Activated naive CD8-positive, alpha-beta T cell (primary cell): ENCODE results near the gene GRIK4.

Experiments used
- H3K27ac Mint-ChIP-seq: one replicate; pipeline ENCODE4 v1.8.0; 2021; ENCODE audit warnings: mixed read lengths
- H3K27me3 Mint-ChIP-seq: one replicate; pipeline ENCODE4 v1.8.0; 2021; ENCODE audit warnings: mixed read lengths
- H3K36me3 Mint-ChIP-seq: one replicate; pipeline ENCODE4 v1.8.0; 2021; ENCODE audit warnings: mixed read lengths
- H3K4me1 Mint-ChIP-seq: one replicate; pipeline ENCODE4 v1.8.0; 2021; ENCODE audit warnings: low read depth, mixed read lengths
- H3K4me3 Mint-ChIP-seq: one replicate; pipeline ENCODE4 v1.8.0; 2021; ENCODE audit warnings: mild to moderate bottlenecking, mixed read lengths
- H3K9me3 Mint-ChIP-seq: one replicate; pipeline ENCODE4 v1.8.0; 2021; ENCODE audit warnings: low read depth, mixed read lengths

The GRIK4 gene

DNA sequence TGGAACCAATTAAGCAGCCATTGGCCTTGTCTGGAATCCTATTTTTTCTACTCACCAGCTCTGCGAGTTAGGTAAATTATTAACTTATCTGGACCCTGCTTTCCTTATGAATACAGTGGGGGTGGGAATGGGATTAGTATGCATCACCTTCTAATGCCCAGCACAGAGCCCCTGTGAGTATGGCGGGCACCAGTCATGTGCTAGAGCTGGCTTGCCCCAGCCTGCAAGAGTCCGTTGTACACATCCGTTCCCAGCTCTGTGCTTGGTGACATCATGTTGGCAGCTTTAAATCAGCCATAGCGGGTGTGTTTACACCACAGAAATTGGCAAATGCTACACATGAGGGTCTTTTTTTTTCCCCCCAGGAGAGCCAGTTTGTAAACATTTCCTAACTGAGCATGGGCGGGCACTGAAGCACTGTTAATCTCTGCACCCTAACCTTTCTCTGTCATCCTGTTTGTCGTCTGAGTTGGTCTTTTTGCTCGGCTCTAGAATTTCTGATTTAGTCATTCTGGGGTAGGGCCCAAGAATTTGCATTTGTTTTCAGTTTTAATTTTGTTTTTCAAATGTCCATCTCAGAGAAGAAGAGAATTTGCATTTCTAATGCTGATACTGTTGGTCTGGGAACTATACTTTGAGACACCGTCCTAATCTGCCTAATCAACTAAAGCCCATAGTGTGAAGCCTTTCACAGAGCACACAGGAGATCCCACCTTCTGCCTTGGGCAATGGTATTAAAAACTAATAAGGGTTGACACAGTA, 382.1 kb downstream of the GRIK4 start:
- Mint-ChIP-seq H3K27ac (no peak overlapping the region), H3K4me3 (no peak overlapping the region), H3K27me3 (peaks cover 4% of the 10 kb centered on the region), H3K36me3 (no peaks in the 10 kb centered on the region), H3K9me3 (no peaks in the 10 kb centered on the region), H3K4me1 (no peaks in the 10 kb centered on the region)

DNA sequence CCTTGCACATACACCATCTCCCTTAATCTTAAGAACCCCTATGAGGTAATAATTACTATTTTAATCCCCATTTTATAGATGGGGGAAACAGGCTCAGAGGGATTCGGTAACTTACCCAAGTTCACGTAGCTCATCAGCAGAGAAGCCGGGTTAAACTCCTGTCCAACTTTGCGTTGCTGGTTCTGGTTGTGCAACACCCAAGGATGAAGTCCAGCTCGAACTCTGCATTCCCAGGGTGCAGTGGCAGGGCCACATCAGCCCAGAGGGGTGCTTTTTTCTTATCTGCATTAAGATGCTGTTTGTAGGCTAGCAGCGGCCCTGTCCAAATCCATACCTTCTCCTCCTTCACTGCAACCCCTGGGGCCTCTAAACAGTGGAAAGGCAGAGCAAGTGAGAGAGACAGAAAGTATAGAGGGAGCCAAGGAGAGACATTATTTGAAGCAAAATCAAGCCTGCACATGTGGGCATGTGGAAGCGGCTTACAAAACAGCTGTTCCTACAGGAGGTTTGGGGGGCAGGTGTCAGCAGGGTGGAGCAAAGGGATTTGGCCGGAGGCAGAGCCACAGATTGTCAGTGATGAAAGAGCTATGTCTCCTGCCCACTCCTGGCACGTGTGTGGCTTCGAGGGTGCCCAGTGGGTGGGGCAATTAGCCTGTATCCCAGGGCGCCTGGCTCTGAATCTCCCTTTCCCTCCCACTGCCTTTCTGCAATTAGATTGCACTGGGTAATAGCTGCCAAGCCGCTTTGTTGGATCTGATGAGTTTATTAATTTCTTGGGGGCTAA, 382.8 kb downstream of the GRIK4 start:
- Mint-ChIP-seq H3K27ac (no peak overlapping the region), H3K9me3 (no peaks in the 10 kb centered on the region), H3K36me3 (no peaks in the 10 kb centered on the region), H3K27me3 (peaks cover 3% of the 10 kb centered on the region), H3K4me3 (no peak overlapping the region), H3K4me1 (no peaks in the 10 kb centered on the region)

DNA sequence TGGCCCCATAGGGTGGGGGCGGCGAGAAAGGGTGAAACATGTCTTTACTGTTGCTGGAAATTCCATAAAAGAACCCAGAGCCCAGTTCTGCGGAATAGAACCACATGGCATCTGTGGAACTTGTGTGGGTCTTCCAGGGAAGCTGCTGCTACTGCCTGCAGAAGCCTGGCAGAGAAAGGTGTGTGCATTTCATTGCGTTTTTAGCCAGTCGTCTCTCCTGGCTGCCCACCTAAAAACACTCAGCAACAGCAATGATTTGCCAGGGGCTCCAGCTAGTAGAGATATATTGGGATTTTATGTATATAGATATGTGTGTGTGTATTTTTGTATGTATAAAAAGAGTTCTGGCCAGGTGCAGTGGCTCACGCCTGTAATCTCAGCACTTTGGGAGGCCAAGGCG, 385.1 kb downstream of the GRIK4 start:
- H3K4me3 Mint-ChIP-seq, result no peak overlapping the region
- H3K9me3 Mint-ChIP-seq, result no peaks in the 10 kb centered on the region
- H3K36me3 Mint-ChIP-seq, result no peaks in the 10 kb centered on the region
- no peak overlapping the region for H3K27ac Mint-ChIP-seq
- no peaks in the 10 kb centered on the region for H3K4me1 Mint-ChIP-seq
- H3K27me3 Mint-ChIP-seq, result no peaks in the 10 kb centered on the region

DNA sequence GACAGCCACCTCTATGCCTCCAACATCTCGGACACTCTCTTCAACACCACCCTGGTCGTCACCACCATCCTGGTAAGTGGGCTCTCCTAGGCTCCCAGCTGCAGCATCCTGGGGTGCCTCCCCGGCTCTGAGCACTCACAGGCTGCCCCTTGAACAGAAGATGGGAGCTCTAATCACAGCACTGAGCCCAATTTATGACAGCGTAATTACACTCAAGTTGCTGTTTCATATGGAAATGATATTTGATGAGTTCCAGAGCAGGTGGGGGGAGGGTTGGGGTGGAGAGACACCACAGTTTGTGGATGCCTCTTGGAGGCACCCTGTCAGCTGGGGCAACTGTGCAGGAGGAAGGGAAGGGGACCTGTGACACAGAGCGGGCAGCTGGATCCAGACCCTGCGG, 387.0 kb downstream of the GRIK4 start:
- Mint-ChIP-seq H3K4me3 (no peak overlapping the region), H3K27ac (no peak overlapping the region)

DNA sequence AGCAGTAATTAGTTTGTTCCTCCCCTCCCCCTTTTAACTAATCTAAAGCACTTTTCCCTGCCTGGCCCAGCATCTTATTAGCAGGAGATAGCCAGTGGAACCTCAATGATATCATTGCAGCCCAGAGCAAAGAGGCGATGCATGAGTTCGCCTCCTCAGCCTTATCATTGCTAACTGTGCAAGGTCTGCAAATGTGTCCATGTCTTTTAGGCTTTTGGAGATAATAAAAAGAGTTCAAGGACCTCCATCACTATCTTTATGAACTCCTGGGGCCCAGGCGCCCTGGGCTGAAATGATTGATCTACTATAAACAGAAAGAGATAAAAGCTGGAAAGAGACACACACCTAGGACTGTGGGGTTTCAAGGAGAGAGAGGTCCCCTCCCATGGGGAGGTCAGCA, 388.2 kb downstream of the GRIK4 start:
- no peaks in the 10 kb centered on the region for H3K27me3 Mint-ChIP-seq
- no peaks in the 10 kb centered on the region for H3K36me3 Mint-ChIP-seq
- H3K4me1 Mint-ChIP-seq, result no peaks in the 10 kb centered on the region
- H3K4me3 Mint-ChIP-seq, result no peak overlapping the region
- H3K27ac Mint-ChIP-seq, result no peak overlapping the region
- H3K9me3 Mint-ChIP-seq, result no peaks in the 10 kb centered on the region

More for the DNA sequence above, 387.0 kb downstream of the GRIK4 start:
- Mint-ChIP-seq H3K4me1 (no peaks in the 10 kb centered on the region), H3K27me3 (no peaks in the 10 kb centered on the region), H3K36me3 (no peaks in the 10 kb centered on the region), H3K9me3 (no peaks in the 10 kb centered on the region)

DNA sequence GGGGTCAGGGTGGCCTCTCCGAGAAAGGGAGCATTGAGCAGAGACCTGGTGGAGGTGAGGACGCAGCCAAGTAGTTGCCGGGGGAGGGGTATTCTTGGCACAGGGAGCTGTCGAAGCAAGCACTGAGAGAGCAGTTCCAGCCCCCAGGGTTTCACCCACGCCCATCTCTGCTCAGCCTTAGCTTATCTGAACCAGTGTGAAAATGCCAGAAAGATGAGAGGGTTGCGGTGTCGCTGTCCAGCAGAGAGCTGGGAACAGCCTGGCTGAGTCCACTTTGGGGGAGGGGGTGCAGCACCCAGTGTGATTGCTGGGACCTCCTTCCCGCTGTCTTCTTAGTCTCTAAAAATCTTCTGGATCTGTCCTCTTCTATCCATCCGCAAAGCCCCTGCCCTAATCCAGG, 389.1 kb downstream of the GRIK4 start:
- Mint-ChIP-seq H3K36me3 (no peaks in the 10 kb centered on the region), H3K4me3 (no peak overlapping the region), H3K27me3 (peaks cover 2% of the 10 kb centered on the region), H3K4me1 (no peaks in the 10 kb centered on the region), H3K27ac (no peak overlapping the region), H3K9me3 (no peaks in the 10 kb centered on the region)

DNA sequence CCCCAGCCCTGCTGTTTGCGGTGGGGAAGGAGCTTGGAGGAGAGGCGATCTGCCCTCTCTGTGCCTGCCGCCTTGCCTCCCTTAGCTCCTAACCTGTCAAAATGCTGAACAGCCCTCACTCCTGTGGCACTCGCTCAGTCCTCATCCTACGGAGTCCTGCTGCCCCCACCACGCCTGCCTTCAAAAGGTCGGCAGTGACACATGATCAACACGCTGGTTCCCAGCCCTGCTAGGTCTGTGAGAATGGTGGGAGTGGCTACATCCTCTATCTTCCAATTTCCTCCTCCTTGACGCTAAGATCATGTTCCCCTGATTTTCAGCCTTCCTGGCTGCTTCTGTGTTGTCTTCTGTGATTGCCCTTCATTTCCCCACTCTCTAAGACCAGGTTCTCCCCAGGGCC, 392.1 kb downstream of the GRIK4 start:
- no peak overlapping the region for H3K4me3 Mint-ChIP-seq
- H3K4me1 Mint-ChIP-seq, result no peaks in the 10 kb centered on the region
- H3K27ac Mint-ChIP-seq, result no peak overlapping the region
- peaks cover 4% of the 10 kb centered on the region for H3K27me3 Mint-ChIP-seq
- H3K9me3 Mint-ChIP-seq, result no peaks in the 10 kb centered on the region
- no peaks in the 10 kb centered on the region for H3K36me3 Mint-ChIP-seq

DNA sequence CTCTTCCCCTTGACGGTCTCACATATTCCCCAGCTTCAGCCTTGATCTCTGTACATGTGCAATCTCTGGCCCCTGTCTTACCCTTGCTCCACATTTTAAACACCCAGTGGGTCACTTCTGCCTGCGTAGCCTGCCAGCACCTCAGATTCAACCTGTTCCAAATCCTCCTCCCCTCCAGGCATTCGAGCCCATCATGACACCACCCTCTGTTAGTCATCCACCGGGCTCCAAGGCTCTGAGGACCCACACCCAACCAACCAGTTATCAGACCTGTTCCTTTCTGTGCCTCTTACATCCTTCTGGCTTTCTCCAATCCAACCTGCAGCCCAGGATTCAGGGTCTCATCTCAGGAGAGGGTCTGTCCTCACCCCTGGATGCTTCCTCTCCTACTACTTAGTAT, 392.6 kb downstream of the GRIK4 start:
- H3K4me3 Mint-ChIP-seq, result no peak overlapping the region
- no peak overlapping the region for H3K27ac Mint-ChIP-seq
- H3K36me3 Mint-ChIP-seq, result no peaks in the 10 kb centered on the region
- H3K27me3 Mint-ChIP-seq, result peaks cover 4% of the 10 kb centered on the region
- H3K9me3 Mint-ChIP-seq, result no peaks in the 10 kb centered on the region
- no peaks in the 10 kb centered on the region for H3K4me1 Mint-ChIP-seq

DNA sequence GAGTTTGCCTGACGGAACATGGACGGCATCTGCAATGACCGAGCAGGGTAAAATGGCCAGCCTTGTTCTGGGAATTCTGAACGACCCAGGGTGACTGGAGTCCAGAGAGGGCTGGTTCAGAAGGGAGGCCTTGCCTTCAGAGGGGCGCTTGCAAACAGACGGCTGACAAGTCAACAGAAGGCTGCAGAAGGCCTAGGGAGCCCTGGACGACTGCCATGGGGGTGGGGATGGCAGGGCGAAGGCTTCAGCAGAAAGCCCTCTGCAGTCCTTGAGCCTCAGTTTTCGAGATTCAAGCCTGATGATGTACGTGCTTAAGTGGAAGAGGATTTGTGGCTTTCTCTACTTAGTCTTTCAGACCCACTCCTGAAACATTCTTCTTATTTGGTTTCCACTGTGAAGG, 395.2 kb downstream of the GRIK4 start:
- no peak overlapping the region for H3K27ac Mint-ChIP-seq
- H3K9me3 Mint-ChIP-seq, result no peaks in the 10 kb centered on the region
- no peaks in the 10 kb centered on the region for H3K4me1 Mint-ChIP-seq
- H3K4me3 Mint-ChIP-seq, result no peak overlapping the region
- peaks cover 4% of the 10 kb centered on the region for H3K27me3 Mint-ChIP-seq
- H3K36me3 Mint-ChIP-seq, result no peaks in the 10 kb centered on the region

DNA sequence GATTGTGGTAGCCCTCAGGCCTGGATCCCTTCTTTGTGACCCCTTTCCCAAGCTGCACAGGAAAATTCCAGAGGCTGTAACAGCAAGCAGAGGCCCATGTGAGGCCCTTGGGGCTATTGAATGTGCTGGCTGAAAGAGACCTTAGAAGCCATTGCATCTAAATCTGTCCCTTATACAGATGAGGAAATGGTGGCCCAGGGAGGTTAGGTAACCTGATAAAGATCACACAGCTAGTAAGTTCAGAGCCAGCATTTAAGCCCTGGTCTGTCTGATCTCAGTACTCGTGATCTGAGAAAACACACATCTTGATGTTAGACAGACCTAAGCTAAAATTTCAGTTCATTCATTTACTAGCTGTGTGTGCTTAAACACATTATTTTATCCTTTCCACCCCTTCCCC, 396.4 kb downstream of the GRIK4 start:
- Mint-ChIP-seq H3K4me3 (no peak overlapping the region), H3K4me1 (no peaks in the 10 kb centered on the region), H3K27ac (no peak overlapping the region)

DNA sequence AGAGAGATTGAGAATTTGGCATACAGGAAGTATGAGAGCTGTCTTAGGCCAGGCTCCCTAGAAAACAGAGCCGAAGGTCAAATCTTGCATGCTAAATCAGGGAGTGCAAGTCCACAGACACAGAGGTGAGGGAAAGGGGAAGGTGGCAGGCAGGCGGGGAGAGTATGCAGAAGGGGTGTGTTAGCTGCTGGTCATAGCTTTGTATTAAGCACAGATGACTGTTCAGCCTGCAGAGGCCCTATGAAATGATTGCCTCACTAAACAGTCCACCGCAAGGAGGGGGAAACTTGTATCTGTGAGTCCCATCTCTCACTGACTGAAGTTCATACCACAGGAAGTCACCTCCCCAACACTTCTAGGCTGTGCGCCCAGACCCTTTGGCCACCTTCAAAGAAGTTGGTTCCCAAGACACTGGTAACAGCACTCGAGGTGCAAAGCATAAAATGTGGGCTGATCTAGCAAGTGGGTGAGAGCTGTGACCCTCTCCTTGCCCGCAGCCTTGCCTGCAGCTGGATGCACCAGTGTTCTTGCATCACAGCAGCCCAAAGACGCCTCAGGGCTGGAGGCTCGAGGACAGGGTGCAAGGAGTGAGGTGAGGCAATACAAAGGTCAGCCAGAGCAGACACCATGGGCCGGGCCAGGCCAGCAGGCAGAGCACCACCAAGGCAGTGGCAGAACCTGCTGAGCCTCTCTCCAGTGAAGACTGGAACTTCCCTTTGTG, 397.1 kb downstream of the GRIK4 start:
- no peaks in the 10 kb centered on the region for H3K9me3 Mint-ChIP-seq

More for the DNA sequence above, 396.4 kb downstream of the GRIK4 start:
- Mint-ChIP-seq H3K27me3 (peaks cover 8% of the 10 kb centered on the region), H3K9me3 (no peaks in the 10 kb centered on the region), H3K36me3 (no peaks in the 10 kb centered on the region)

DNA sequence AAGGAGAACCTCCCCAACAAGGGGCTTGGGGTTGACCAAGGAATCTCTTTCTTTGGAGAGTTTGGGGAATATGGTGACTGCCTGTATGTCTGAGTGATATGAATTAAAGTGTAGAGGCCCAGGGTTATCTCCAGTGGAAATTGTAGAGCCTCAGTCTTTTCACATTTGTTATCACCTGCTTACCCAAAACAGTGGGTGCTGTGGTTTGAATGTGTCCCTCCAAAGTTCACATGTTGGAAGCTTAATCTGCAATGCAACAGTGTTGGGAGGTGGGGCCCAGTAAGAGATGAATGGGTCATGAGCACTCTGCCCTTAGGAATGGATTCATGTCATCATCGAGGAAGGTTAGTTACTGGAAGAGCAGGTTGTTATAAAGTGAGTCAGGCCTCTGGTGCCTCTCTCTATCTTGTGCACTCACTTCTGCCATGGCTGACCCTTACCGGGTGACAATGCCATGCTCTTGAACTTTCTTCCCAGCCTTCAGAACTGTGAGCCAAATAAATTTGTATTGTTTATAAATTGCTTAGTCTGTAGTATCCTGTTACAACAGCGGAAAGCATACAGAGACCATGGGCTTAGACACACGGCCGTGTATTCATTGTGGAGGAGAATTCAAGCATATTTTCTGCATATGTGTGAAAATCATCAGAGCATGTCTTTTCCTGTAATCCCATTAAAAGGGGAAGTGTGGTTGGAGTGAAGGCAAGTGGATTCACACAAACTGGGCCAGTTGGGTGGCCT, 398.3 kb downstream of the GRIK4 start:
- peaks cover 8% of the 10 kb centered on the region for H3K27me3 Mint-ChIP-seq
- no peak overlapping the region for H3K27ac Mint-ChIP-seq
- H3K4me1 Mint-ChIP-seq, result no peaks in the 10 kb centered on the region
- H3K9me3 Mint-ChIP-seq, result no peaks in the 10 kb centered on the region
- no peaks in the 10 kb centered on the region for H3K36me3 Mint-ChIP-seq
- no peak overlapping the region for H3K4me3 Mint-ChIP-seq

More for the DNA sequence above, 397.1 kb downstream of the GRIK4 start:
- Mint-ChIP-seq H3K27ac (no peak overlapping the region), H3K36me3 (no peaks in the 10 kb centered on the region), H3K4me3 (no peak overlapping the region), H3K27me3 (peaks cover 8% of the 10 kb centered on the region), H3K4me1 (no peaks in the 10 kb centered on the region)

DNA sequence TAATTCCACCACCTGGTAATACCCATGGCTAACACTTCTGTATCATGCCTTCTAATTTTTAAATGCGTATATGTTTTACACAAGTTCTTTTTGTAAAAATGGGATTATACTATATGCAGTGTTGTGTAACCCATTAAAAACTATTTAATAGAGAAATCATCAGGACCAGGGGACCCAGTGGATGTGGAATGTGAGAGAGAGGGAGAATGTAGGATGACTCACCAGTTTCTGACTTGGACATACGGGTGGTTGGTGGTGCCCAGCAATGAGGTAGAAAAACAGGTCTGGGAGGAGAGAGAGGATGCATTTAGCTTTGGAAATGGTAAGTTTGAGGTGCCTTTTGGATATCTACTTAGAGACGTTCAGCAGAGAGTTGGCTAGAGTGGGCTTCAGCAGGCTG, 400.4 kb downstream of the GRIK4 start:
- Mint-ChIP-seq H3K4me3 (no peak overlapping the region), H3K4me1 (no peaks in the 10 kb centered on the region), H3K36me3 (no peaks in the 10 kb centered on the region), H3K9me3 (no peaks in the 10 kb centered on the region), H3K27me3 (peaks cover 4% of the 10 kb centered on the region), H3K27ac (no peak overlapping the region)

DNA sequence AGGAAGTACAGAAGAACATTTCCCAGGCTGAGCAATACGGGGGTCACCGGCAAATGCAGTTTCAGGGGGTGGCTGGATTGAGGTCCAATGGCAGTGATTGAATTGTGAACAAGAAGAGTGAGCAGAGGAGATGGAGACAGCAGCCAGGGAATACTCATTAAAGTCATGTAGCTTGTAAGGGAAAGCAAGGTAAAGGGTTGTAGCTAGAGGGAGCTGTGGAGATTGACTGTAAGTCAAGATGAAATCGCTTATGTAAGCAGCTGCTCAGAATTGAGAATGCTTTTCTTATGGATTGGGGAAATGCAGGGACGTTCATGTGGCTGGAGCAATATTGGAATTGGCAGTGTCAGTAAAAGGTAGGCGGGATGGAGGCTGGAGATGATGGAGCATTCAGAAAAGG, 401.0 kb downstream of the GRIK4 start:
- Mint-ChIP-seq H3K36me3 (no peaks in the 10 kb centered on the region), H3K9me3 (no peaks in the 10 kb centered on the region), H3K4me3 (no peak overlapping the region), H3K27me3 (peaks cover 4% of the 10 kb centered on the region), H3K27ac (no peak overlapping the region), H3K4me1 (no peaks in the 10 kb centered on the region)

DNA sequence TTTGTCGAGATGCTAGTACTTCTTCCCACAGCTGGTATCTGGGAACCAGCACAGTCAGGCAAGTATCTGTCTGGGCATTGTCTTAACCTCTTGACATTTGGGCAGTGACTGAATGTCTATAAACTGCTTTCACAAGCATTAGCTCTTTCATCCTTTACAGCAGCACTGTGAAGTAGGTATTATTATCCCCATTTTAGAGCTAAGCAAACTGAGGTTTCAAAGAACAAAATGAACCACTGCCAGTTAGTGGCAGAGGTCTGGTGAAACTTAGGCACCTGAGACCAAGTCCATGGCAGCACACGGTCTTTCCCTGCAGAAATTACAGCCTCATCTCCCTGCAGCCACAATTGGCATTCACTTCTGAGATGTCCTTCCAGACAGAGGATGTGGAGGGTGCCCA, 401.4 kb downstream of the GRIK4 start:
- Mint-ChIP-seq H3K27me3 (peaks cover 4% of the 10 kb centered on the region), H3K4me3 (no peak overlapping the region), H3K9me3 (no peaks in the 10 kb centered on the region), H3K27ac (no peak overlapping the region), H3K4me1 (no peaks in the 10 kb centered on the region), H3K36me3 (no peaks in the 10 kb centered on the region)
